Measurements from ENCODE around the gene TAF4. TPM values are rescaled to one million over a fixed set of nuclear protein-coding genes. Genes with fewer than 3 reads are reported as not detected.
"Not testable (repeated sequence)": the region's sequence is repeated elsewhere in the genome, so short reads cannot be mapped to it uniquely, and the experiment has no call there.

TAF4 gene
- total RNA-seq, 2 experiments from 2014 or later, result 18.0 to 20.0 TPM

GRCh38 chr20:62001178-62001715 lies 64.4 kb downstream of the TAF4 start:
- H3K4me3 Mint-ChIP-seq, result no peak overlapping the region
- DNase-seq, result no peak
- no peak overlapping the region for H3K27ac Mint-ChIP-seq
- no peaks in the 10 kb centered on the region for H3K4me1 Mint-ChIP-seq
- no peaks in the 10 kb centered on the region for H3K27me3 Mint-ChIP-seq
- peaks cover 47% of the 10 kb centered on the region for H3K36me3 Mint-ChIP-seq (ENCODE audit: low read depth)
- H3K9me3 Mint-ChIP-seq, result no peaks in the 10 kb centered on the region
- CTCF ChIA-PET, result interaction anchor here (1.1 kb wide), 1 partner anchor 9 kb away, joined by 3 read pairs; no protein-coding TSS in a partner anchor
- POLR2A ChIA-PET, result interaction anchor here (1.1 kb wide), 1 partner anchor 65 kb away, joined by 3 read pairs; no protein-coding TSS in a partner anchor

- Mint-ChIP-seq H3K27ac (no peak overlapping the region), H3K36me3 (ENCODE audit: low read depth) (peaks cover 62% of the 10 kb centered on the region), H3K4me1 (no peaks in the 10 kb centered on the region), H3K27me3 (no peaks in the 10 kb centered on the region), H3K9me3 (peaks cover 4% of the 10 kb centered on the region), H3K4me3 (no peak overlapping the region)
- no peak for DNase-seq
- POLR2A ChIA-PET, result no interaction called here
- CTCF ChIA-PET, result no interaction called here
These were observed 67.1 kb downstream of the TAF4 start for GRCh38 chr20:61998343-61999121.

GRCh38 chr20:61997891-61998290 lies 67.8 kb downstream of the TAF4 start:
- Mint-ChIP-seq H3K4me1 (no peaks in the 10 kb centered on the region), H3K36me3 (ENCODE audit: low read depth) (peaks cover 66% of the 10 kb centered on the region)
- POLR2A ChIA-PET, result no interaction called here

GRCh38 chr20:61997372-61997771 lies 68.3 kb downstream of the TAF4 start:
- POLR2A ChIA-PET, result no interaction called here
- Mint-ChIP-seq H3K9me3 (peaks cover 6% of the 10 kb centered on the region), H3K4me1 (no peaks in the 10 kb centered on the region), H3K27me3 (no peaks in the 10 kb centered on the region), H3K4me3 (no peak overlapping the region), H3K36me3 (ENCODE audit: low read depth) (peaks cover 68% of the 10 kb centered on the region), H3K27ac (no peak overlapping the region)
- CTCF ChIA-PET, result no interaction called here
- DNase-seq, result no peak

More at GRCh38 chr20:61997891-61998290, 67.8 kb downstream of the TAF4 start:
- Mint-ChIP-seq H3K4me3 (no peak overlapping the region), H3K27ac (no peak overlapping the region), H3K9me3 (peaks cover 4% of the 10 kb centered on the region), H3K27me3 (no peaks in the 10 kb centered on the region)
- DNase-seq, result no peak
- CTCF ChIA-PET, result no interaction called here

- no peak for DNase-seq
- H3K27ac Mint-ChIP-seq, result no peak overlapping the region
- H3K4me3 Mint-ChIP-seq, result no peak overlapping the region
- POLR2A ChIA-PET, result no interaction called here
- H3K36me3 Mint-ChIP-seq (ENCODE audit: low read depth), result peaks cover 80% of the 10 kb centered on the region
- CTCF ChIA-PET, result no interaction called here
- H3K4me1 Mint-ChIP-seq, result no peaks in the 10 kb centered on the region
- H3K9me3 Mint-ChIP-seq, result peaks cover 16% of the 10 kb centered on the region
- no peaks in the 10 kb centered on the region for H3K27me3 Mint-ChIP-seq
These were observed 71.1 kb downstream of the TAF4 start for GRCh38 chr20:61994546-61994945.

- H3K36me3 Mint-ChIP-seq (ENCODE audit: low read depth), result peaks cover 89% of the 10 kb centered on the region
- ChIA-PET POLR2A (no interaction called here), CTCF (no interaction called here)
- H3K27ac Mint-ChIP-seq, result no peak overlapping the region
- no peak for DNase-seq
- no peaks in the 10 kb centered on the region for H3K27me3 Mint-ChIP-seq
- peaks cover 16% of the 10 kb centered on the region for H3K9me3 Mint-ChIP-seq
- H3K4me1 Mint-ChIP-seq, result no peaks in the 10 kb centered on the region
- no peak overlapping the region for H3K4me3 Mint-ChIP-seq
These were observed 72.6 kb downstream of the TAF4 start for GRCh38 chr20:61993058-61993457.

- no peaks in the 10 kb centered on the region for H3K27me3 Mint-ChIP-seq
- no peaks in the 10 kb centered on the region for H3K4me1 Mint-ChIP-seq
- no peak overlapping the region for H3K27ac Mint-ChIP-seq
- H3K4me3 Mint-ChIP-seq, result no peak overlapping the region
- peaks cover 92% of the 10 kb centered on the region for H3K36me3 Mint-ChIP-seq (ENCODE audit: low read depth)
- DNase-seq, result no peak
- peaks cover 24% of the 10 kb centered on the region for H3K9me3 Mint-ChIP-seq
- ChIA-PET POLR2A (no interaction called here), CTCF (no interaction called here)
These were observed 74.2 kb downstream of the TAF4 start for GRCh38 chr20:61991476-61991875.

GRCh38 chr20:61990484-61990883 lies 75.2 kb downstream of the TAF4 start:
- Mint-ChIP-seq H3K9me3 (peaks cover 24% of the 10 kb centered on the region), H3K4me3 (no peak overlapping the region), H3K36me3 (ENCODE audit: low read depth) (peaks cover 90% of the 10 kb centered on the region), H3K27me3 (no peaks in the 10 kb centered on the region), H3K4me1 (no peaks in the 10 kb centered on the region), H3K27ac (no peak overlapping the region)
- DNase-seq, result no peak
- CTCF ChIA-PET, result no interaction called here
- POLR2A ChIA-PET, result no interaction called here

GRCh38 chr20:61989741-61990140 lies 75.9 kb downstream of the TAF4 start:
- no peaks in the 10 kb centered on the region for H3K27me3 Mint-ChIP-seq
- POLR2A ChIA-PET, result no interaction called here
- no peak for DNase-seq
- H3K4me1 Mint-ChIP-seq, result no peaks in the 10 kb centered on the region
- H3K9me3 Mint-ChIP-seq, result peaks cover 24% of the 10 kb centered on the region
- CTCF ChIA-PET, result no interaction called here
- peaks cover 88% of the 10 kb centered on the region for H3K36me3 Mint-ChIP-seq (ENCODE audit: low read depth)
- H3K4me3 Mint-ChIP-seq, result no peak overlapping the region
- H3K27ac Mint-ChIP-seq, result no peak overlapping the region

GRCh38 chr20:61988665-61989064 lies 77.0 kb downstream of the TAF4 start:
- no peak overlapping the region for H3K4me3 Mint-ChIP-seq
- no peaks in the 10 kb centered on the region for H3K27me3 Mint-ChIP-seq

GRCh38 chr20:61986762-61987321 lies 78.8 kb downstream of the TAF4 start:
- H3K4me3 Mint-ChIP-seq, result no peak overlapping the region
- DNase-seq, result no peak
- H3K9me3 Mint-ChIP-seq, result peaks cover 24% of the 10 kb centered on the region
- peaks cover 81% of the 10 kb centered on the region for H3K36me3 Mint-ChIP-seq (ENCODE audit: low read depth)
- CTCF ChIA-PET, result no interaction called here
- POLR2A ChIA-PET, result no interaction called here
- no peaks in the 10 kb centered on the region for H3K27me3 Mint-ChIP-seq
- no peak overlapping the region for H3K27ac Mint-ChIP-seq
- peaks cover 11% of the 10 kb centered on the region for H3K4me1 Mint-ChIP-seq

More at GRCh38 chr20:61988665-61989064, 77.0 kb downstream of the TAF4 start:
- Mint-ChIP-seq H3K27ac (no peak overlapping the region), H3K4me1 (peaks cover 5% of the 10 kb centered on the region), H3K36me3 (ENCODE audit: low read depth) (peaks cover 88% of the 10 kb centered on the region), H3K9me3 (peaks cover 26% of the 10 kb centered on the region)
- no peak for DNase-seq
- ChIA-PET POLR2A (interaction anchor here (0.5 kb wide), 1 partner anchor 33 kb away, joined by 3 read pairs; no protein-coding TSS in a partner anchor), CTCF (no interaction called here)

GRCh38 chr20:61985096-61985495 lies 80.6 kb downstream of the TAF4 start:
- Mint-ChIP-seq H3K36me3 (ENCODE audit: low read depth) (peaks cover 78% of the 10 kb centered on the region), H3K9me3 (peaks cover 21% of the 10 kb centered on the region)
- POLR2A ChIA-PET, result no interaction called here

GRCh38 chr20:61984431-61984830 lies 81.2 kb downstream of the TAF4 start:
- Mint-ChIP-seq H3K4me1 (peaks cover 20% of the 10 kb centered on the region), H3K9me3 (peaks cover 21% of the 10 kb centered on the region), H3K36me3 (ENCODE audit: low read depth) (peaks cover 71% of the 10 kb centered on the region)
- DNase-seq, H3K4me3 Mint-ChIP-seq, H3K27ac Mint-ChIP-seq, POLR2A ChIA-PET, CTCF ChIA-PET, H3K27me3 Mint-ChIP-seq: not testable (repeated sequence)

More at GRCh38 chr20:61985096-61985495, 80.6 kb downstream of the TAF4 start:
- no peak for DNase-seq
- Mint-ChIP-seq H3K4me3 (no peak overlapping the region), H3K27me3 (no peaks in the 10 kb centered on the region), H3K4me1 (peaks cover 20% of the 10 kb centered on the region), H3K27ac (no peak overlapping the region)
- CTCF ChIA-PET, result no interaction called here

GRCh38 chr20:61983965-61984364 lies 81.7 kb downstream of the TAF4 start:
- Mint-ChIP-seq H3K4me1 (peaks cover 20% of the 10 kb centered on the region), H3K27ac (peak overlapping the region; percentile 22), H3K4me3 (no peak overlapping the region), H3K27me3 (no peaks in the 10 kb centered on the region), H3K36me3 (ENCODE audit: low read depth) (peaks cover 69% of the 10 kb centered on the region), H3K9me3 (peaks cover 21% of the 10 kb centered on the region)
- ChIA-PET CTCF (no interaction called here), POLR2A (no interaction called here)
- no peak for DNase-seq
